CD4-positive, alpha-beta T cell treated with Interleukin-10 for 1 hour (primary cell): ENCODE results near the gene RPL22L1.
A peak's percentile ranks its signal among the peaks of the same experiment; 100 is the strongest.
"Not testable (repeated sequence)": the region's sequence is repeated elsewhere in the genome, so short reads cannot be mapped to it uniquely, and the experiment has no call there.

Experiments used
- DNase-seq: peaks from one replicate; pipeline ENCODE4 v3.0.0-alpha.2; 2020

The RPL22L1 gene

GRCh38 chr3:170869645-170870593 is at the start of gene RPL22L1:
Gene RPL22L1 (minus strand): TSS chr3:170870195. CDS start chr3:170870167, 28 bp downstream.
- DNase-seq = peak; percentile 95

- no peak for DNase-seq
These were observed 48.7 kb upstream of the RPL22L1 start for GRCh38 chr3:170918715-170919114.

GRCh38 chr3:170914690-170915089 is 44.7 kb upstream of the RPL22L1 start:
- DNase-seq = no peak

GRCh38 chr3:170914212-170914611 is 44.2 kb upstream of the RPL22L1 start:
- no peak for DNase-seq

GRCh38 chr3:170911051-170911450 is 41.1 kb upstream of the RPL22L1 start:
- DNase-seq = no peak

GRCh38 chr3:170910542-170910941 is 40.5 kb upstream of the RPL22L1 start:
- DNase-seq = no peak

GRCh38 chr3:170909129-170909903 is 39.3 kb upstream of the RPL22L1 start:
- DNase-seq = no peak

GRCh38 chr3:170908235-170909116 is 38.5 kb upstream of the RPL22L1 start, which contains the start of gene EIF5A2:
Gene EIF5A2 (minus strand): TSS chr3:170908637. CDS start chr3:170907806, 831 bp downstream.
- peak; percentile 97 for DNase-seq

- no peak for DNase-seq
These were observed 37.7 kb upstream of the RPL22L1 start for GRCh38 chr3:170907637-170908234.

GRCh38 chr3:170905862-170906261 is 35.9 kb upstream of the RPL22L1 start:
- no peak for DNase-seq

- DNase-seq = no peak
These were observed 33.1 kb upstream of the RPL22L1 start for GRCh38 chr3:170903123-170903522.

- DNase-seq = no peak
These were observed 29.5 kb upstream of the RPL22L1 start for GRCh38 chr3:170899455-170899854.

GRCh38 chr3:170897978-170898377 is 28.0 kb upstream of the RPL22L1 start:
- DNase-seq = no peak

- not testable (repeated sequence) for DNase-seq
These were observed 27.2 kb upstream of the RPL22L1 start for GRCh38 chr3:170897199-170897598.

GRCh38 chr3:170896781-170897180 is 26.8 kb upstream of the RPL22L1 start:
- DNase-seq = no peak

- not testable (repeated sequence) for DNase-seq
These were observed 26.3 kb upstream of the RPL22L1 start for GRCh38 chr3:170896333-170896732.

- no peak for DNase-seq
These were observed 23.9 kb upstream of the RPL22L1 start for GRCh38 chr3:170893895-170894294.

- no peak for DNase-seq
These were observed 19.6 kb upstream of the RPL22L1 start for GRCh38 chr3:170889630-170890029.

- DNase-seq = no peak
These were observed 19.1 kb upstream of the RPL22L1 start for GRCh38 chr3:170889132-170889531.

- DNase-seq = not testable (repeated sequence)
These were observed 14.3 kb upstream of the RPL22L1 start for GRCh38 chr3:170884109-170884930.

- DNase-seq = not testable (repeated sequence)
These were observed 8.7 kb upstream of the RPL22L1 start for GRCh38 chr3:170878688-170879087.
